Right lobe of liver (tissue), 4 donors: ENCODE measurements around the gene PSMB7.

ENCODE experiments used
- POLR2A ChIP-seq: fragments of 450-650 bp; IDR thresholded peaks from one replicate; pipeline ENCODE4 v1.6.1; 2017; ENCODE audit warnings: antibody characterized with exemption, mild to moderate bottlenecking
- TF ChIP-seq, protein P1 (sequence below), 4 donors: fragments of 200-600 bp in 3 of 4; fragments of 450-650 bp in 1 of 4; IDR thresholded peaks; one replicate each; pipeline versions ENCODE4 v1.5.1 to v1.8.0; 2016 to 2022; ENCODE audit warnings: antibody characterized with exemption in 4 of 4, mild to moderate bottlenecking in 2 of 4
- donor health status: DM: no; HTN: no; CAD: no.
- donor health status: DM: no; HTN: no; CAD: no.
- donor health status: DM: no; HTN: yes; CAD: no.

DNA sequence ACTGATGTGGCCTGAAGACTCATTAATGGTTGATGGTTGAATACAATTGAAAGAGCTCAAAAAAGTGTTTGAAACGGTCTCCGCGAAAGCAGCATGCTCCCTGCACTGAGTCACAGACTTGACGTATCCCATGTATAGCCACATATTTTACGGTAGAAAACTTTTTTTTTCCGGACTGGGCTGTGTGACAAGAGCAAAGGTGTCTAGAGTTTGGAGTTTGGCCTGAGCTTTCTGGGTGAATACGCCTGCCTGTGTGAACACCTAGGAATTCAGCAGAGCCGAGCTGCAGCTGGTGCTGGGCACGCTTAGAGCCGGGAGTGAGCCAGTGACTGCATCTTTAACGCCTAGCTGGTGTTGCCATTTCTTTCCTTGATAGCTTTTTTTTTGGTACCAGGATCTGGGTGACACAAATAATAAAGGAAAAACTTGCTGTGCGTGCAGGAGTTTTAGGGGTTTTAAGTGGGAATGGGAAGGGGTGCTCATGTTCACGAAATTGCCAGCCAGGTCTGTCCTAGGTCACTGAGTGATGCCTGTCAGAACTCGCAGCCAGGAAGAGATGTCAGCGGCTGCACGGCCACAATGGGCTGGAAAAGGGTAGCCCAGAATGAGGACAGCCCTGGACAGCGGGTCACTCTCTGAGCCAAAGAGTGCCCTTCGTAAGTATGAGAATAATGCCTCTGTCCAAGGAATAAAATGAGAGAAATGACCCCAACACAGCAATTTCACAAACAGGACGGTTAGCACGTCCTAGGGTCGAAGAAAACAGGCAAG is 51.7 kb downstream of the PSMB7 start:
- TF ChIP-seq, protein P1, sequence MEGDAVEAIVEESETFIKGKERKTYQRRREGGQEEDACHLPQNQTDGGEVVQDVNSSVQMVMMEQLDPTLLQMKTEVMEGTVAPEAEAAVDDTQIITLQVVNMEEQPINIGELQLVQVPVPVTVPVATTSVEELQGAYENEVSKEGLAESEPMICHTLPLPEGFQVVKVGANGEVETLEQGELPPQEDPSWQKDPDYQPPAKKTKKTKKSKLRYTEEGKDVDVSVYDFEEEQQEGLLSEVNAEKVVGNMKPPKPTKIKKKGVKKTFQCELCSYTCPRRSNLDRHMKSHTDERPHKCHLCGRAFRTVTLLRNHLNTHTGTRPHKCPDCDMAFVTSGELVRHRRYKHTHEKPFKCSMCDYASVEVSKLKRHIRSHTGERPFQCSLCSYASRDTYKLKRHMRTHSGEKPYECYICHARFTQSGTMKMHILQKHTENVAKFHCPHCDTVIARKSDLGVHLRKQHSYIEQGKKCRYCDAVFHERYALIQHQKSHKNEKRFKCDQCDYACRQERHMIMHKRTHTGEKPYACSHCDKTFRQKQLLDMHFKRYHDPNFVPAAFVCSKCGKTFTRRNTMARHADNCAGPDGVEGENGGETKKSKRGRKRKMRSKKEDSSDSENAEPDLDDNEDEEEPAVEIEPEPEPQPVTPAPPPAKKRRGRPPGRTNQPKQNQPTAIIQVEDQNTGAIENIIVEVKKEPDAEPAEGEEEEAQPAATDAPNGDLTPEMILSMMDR (IDR thresholded peaks at IDR 0.05), result no peak
- no peak for TF ChIP-seq POLR2A
